Neuronal stem cell (in vitro differentiated cells): ENCODE results near the gene ETV6.

Source experiments
- DNase-seq: peaks from one replicate; pipeline ENCODE4 v3.0.0-alpha.2; 2013; ENCODE audit warnings: low spot score
- H2AFZ ChIP-seq: one replicate; pipeline ENCODE4 v1.6.1; 2013; ENCODE audit warnings: mild to moderate bottlenecking, low read length, inconsistent platforms
- H2AK5ac ChIP-seq: 2 replicates; pipeline ENCODE4 v1.6.1; 2013; ENCODE audit warnings: low read depth, mild to moderate bottlenecking, inconsistent platforms, low read length, moderate library complexity, mixed read lengths
- H2BK120ac ChIP-seq: 2 replicates; pipeline ENCODE4 v1.6.1; 2013; ENCODE audit warnings: low read depth, mild to moderate bottlenecking, inconsistent platforms, low read length, moderate library complexity, mixed read lengths
- H2BK12ac ChIP-seq: one replicate; pipeline ENCODE4 v1.6.1; 2013; ENCODE audit warnings: low read length, inconsistent platforms
- H2BK15ac ChIP-seq: 2 replicates; pipeline ENCODE4 v1.6.1; 2013; ENCODE audit warnings: mild to moderate bottlenecking, low read length, inconsistent platforms, mixed read lengths
- H2BK5ac ChIP-seq: one replicate; pipeline ENCODE4 v1.6.1; 2013; ENCODE audit warnings: inconsistent platforms, mild to moderate bottlenecking, low read length, moderate library complexity
- H3K14ac ChIP-seq: one replicate; pipeline ENCODE4 v1.6.1; 2013; ENCODE audit warnings: low read length, inconsistent platforms
- H3K18ac ChIP-seq: 2 replicates; pipeline ENCODE4 v1.6.1; 2013; ENCODE audit warnings: low read length, inconsistent platforms
- H3K23ac ChIP-seq: 2 replicates; pipeline ENCODE4 v1.6.1; 2013; ENCODE audit warnings: low read depth, mild to moderate bottlenecking, mixed read lengths, low read length, inconsistent platforms; ENCODE audit not compliant: poor library complexity
- H3K27ac ChIP-seq: replicated peaks from 3 replicates; pipeline ENCODE4 v1.5.1; 2013; ENCODE audit warnings: low read length, inconsistent platforms
- H3K27me3 ChIP-seq, 3 experiments: 2 replicates each; pipeline ENCODE4 v1.6.1; 2013; ENCODE audit warnings: low read length in 3 of 3, mild to moderate bottlenecking in 2 of 3, inconsistent platforms in 1 of 3, low read depth in 1 of 3, mixed read lengths in 1 of 3, moderate library complexity in 1 of 3; ENCODE audit not compliant: control insufficient read depth in 3 of 3, insufficient read depth in 3 of 3
- H3K36me3 ChIP-seq, 2 donors: replicated peaks in 1 of 2; 2 replicates each; pipeline ENCODE4 v1.6.1; 2013; ENCODE audit warnings: low read length in 2 of 2; ENCODE audit not compliant: control insufficient read depth in 2 of 2, insufficient read depth in 2 of 2
- H3K4ac ChIP-seq: 2 replicates; pipeline ENCODE4 v1.6.1; 2013; ENCODE audit warnings: inconsistent platforms, mild to moderate bottlenecking, low read length, moderate library complexity
- H3K4me1 ChIP-seq, 2 donors: 1 replicate in 1 of 2; 2 replicates in 1 of 2; pipeline ENCODE4 v1.6.1; 2013; ENCODE audit warnings: low read length in 2 of 2, low read depth in 1 of 2; ENCODE audit not compliant: control insufficient read depth in 2 of 2, insufficient read depth in 1 of 2
- H3K4me2 ChIP-seq: one replicate; pipeline ENCODE4 v1.6.1; 2013; ENCODE audit warnings: mild to moderate bottlenecking, low read length, inconsistent platforms; ENCODE audit not compliant: insufficient read depth, poor library complexity, severe bottlenecking
- H3K4me3 ChIP-seq, 2 donors: 2 replicates each; pipeline ENCODE4 v1.5.1; 2013; ENCODE audit warnings: low read length in 2 of 2, mild to moderate bottlenecking in 2 of 2, inconsistent platforms in 1 of 2, moderate library complexity in 1 of 2
- H3K79me1 ChIP-seq: one replicate; pipeline ENCODE4 v1.6.1; 2013; ENCODE audit warnings: low read depth, mild to moderate bottlenecking, inconsistent platforms, low read length, moderate library complexity
- H3K9ac ChIP-seq: one replicate; pipeline ENCODE4 v1.6.1; 2013; ENCODE audit warnings: mild to moderate bottlenecking, low read depth, low read length, inconsistent platforms; ENCODE audit not compliant: poor library complexity
- H3K9me3 ChIP-seq, 2 donors: replicated peaks in 1 of 2; 2 replicates each; pipeline versions ENCODE3 to v1.6.1; 2013; ENCODE audit warnings: low read length in 2 of 2, mild to moderate bottlenecking in 2 of 2, inconsistent platforms in 1 of 2, low read depth in 1 of 2, mixed read lengths in 1 of 2, moderate library complexity in 1 of 2; ENCODE audit not compliant: control insufficient read depth in 2 of 2, insufficient read depth in 1 of 2
- H4K8ac ChIP-seq: one replicate; pipeline ENCODE4 v1.6.1; 2013; ENCODE audit warnings: low read depth, mild to moderate bottlenecking, inconsistent platforms, low read length, moderate library complexity
- H4K91ac ChIP-seq: one replicate; pipeline ENCODE4 v1.6.1; 2013; ENCODE audit warnings: low read length, low read depth, mild to moderate bottlenecking, inconsistent platforms; ENCODE audit not compliant: poor library complexity
- WGBS, 2 donors: extraction: QIAGEN DNeasy Blood & Tissue Kit; methylation state at CpG; one replicate each; pipeline ENCODE4 v1.1.7; 2013; ENCODE audit warnings: missing lambda C conversion rate in 2 of 2, mixed read lengths in 1 of 2; ENCODE audit not compliant: insufficient read length in 2 of 2, insufficient replicate concordance in 1 of 2; ENCODE audit errors: extremely low coverage in 2 of 2; 5-methylcytosine and 5-hydroxymethylcytosine counted together

Gene ETV6

GRCh38 chr12:11895421-11896078 lies 246.1 kb downstream of the ETV6 start:
- Histone ChIP-seq H3K27me3 (no peaks in the 10 kb centered on the region), H2AK5ac (no peak overlapping the region), H2BK15ac (no peak overlapping the region), H3K4ac (no peak overlapping the region), H3K4me3 (no peak overlapping the region), H3K79me1 (no peaks in the 10 kb centered on the region), H3K9me3 (no peaks in the 10 kb centered on the region), H3K36me3 (peaks cover 3 to 27% of the 10 kb centered on the region in 2 donors), H2AFZ (no peak overlapping the region), H3K18ac (no peak overlapping the region), H4K8ac (no peak overlapping the region), H3K9ac (no peak overlapping the region), H3K14ac (no peak overlapping the region), H3K27ac (no peak overlapping the region), H3K23ac (no peak overlapping the region), H3K4me2 (no peak overlapping the region), H2BK12ac (no peak overlapping the region), H2BK120ac (no peak overlapping the region), H4K91ac (no peak overlapping the region), H3K4me1 (peaks cover 0 to 20% of the 10 kb centered on the region in 2 donors), H2BK5ac (no peak overlapping the region)
- no peak for DNase-seq
- WGBS, 2 donors = no CpG with 5 or more reads among the region's 7 CpGs

- Histone ChIP-seq H3K4me3 (no peak overlapping the region), H3K79me1 (no peaks in the 10 kb centered on the region), H3K4me1 (peaks cover 0 to 20% of the 10 kb centered on the region in 2 donors), H2AFZ (no peak overlapping the region), H4K91ac (no peak overlapping the region), H3K23ac (no peak overlapping the region), H3K27ac (no peak overlapping the region), H3K4me2 (no peak overlapping the region), H2BK5ac (no peak overlapping the region), H2BK12ac (no peak overlapping the region), H2AK5ac (no peak overlapping the region), H3K9me3 (no peaks in the 10 kb centered on the region), H3K9ac (no peak overlapping the region), H2BK120ac (no peak overlapping the region), H4K8ac (no peak overlapping the region), H3K4ac (no peak overlapping the region), H3K36me3 (peaks cover 3 to 18% of the 10 kb centered on the region in 2 donors), H3K18ac (no peak overlapping the region), H3K27me3 (no peaks in the 10 kb centered on the region), H3K14ac (no peak overlapping the region), H2BK15ac (no peak overlapping the region)
- no peak for DNase-seq
- WGBS, 2 donors = no CpG with 5 or more reads among the region's 3 CpGs
Observed at GRCh38 chr12:11896417-11896929, 247.0 kb downstream of the ETV6 start.

- Histone ChIP-seq H2BK5ac (no peak overlapping the region), H3K79me1 (no peaks in the 10 kb centered on the region), H2BK12ac (no peak overlapping the region), H3K4me3 (no peak overlapping the region), H4K8ac (no peak overlapping the region), H3K9me3 (no peaks in the 10 kb centered on the region), H2BK120ac (no peak overlapping the region), H2AK5ac (no peak overlapping the region), H3K14ac (no peak overlapping the region), H3K4me2 (no peak overlapping the region), H4K91ac (no peak overlapping the region), H3K27ac (no peak overlapping the region), H3K23ac (no peak overlapping the region), H3K27me3 (no peaks in the 10 kb centered on the region), H3K18ac (no peak overlapping the region), H3K9ac (no peak overlapping the region), H3K4me1 (peaks cover 0 to 15% of the 10 kb centered on the region in 2 donors), H3K4ac (no peak overlapping the region), H3K36me3 (peaks cover 0 to 4% of the 10 kb centered on the region in 2 donors), H2BK15ac (no peak overlapping the region), H2AFZ (no peak overlapping the region)
- no CpG with 5 or more reads among the region's 2 CpGs for WGBS, 2 donors
- no peak for DNase-seq
Observed at GRCh38 chr12:11897923-11898322, 248.4 kb downstream of the ETV6 start.

- Histone ChIP-seq H3K79me1 (no peaks in the 10 kb centered on the region), H3K23ac (no peak overlapping the region), H3K4ac (no peak overlapping the region), H3K9me3 (peaks cover 0 to 2% of the 10 kb centered on the region in 2 donors), H3K4me3 (no peak overlapping the region), H2AFZ (no peak overlapping the region), H4K8ac (no peak overlapping the region), H3K4me2 (no peak overlapping the region), H2AK5ac (no peak overlapping the region), H3K27ac (no peak overlapping the region), H2BK5ac (no peak overlapping the region), H3K9ac (no peak overlapping the region), H2BK15ac (no peak overlapping the region), H3K36me3 (no peaks in the 10 kb centered on the region), H2BK12ac (no peak overlapping the region), H2BK120ac (no peak overlapping the region), H3K4me1 (no peaks in the 10 kb centered on the region), H3K14ac (no peak overlapping the region), H4K91ac (no peak overlapping the region), H3K18ac (no peak overlapping the region), H3K27me3 (no peaks in the 10 kb centered on the region)
- WGBS, 2 donors = no CpG with 5 or more reads among the region's 9 CpGs
- no peak for DNase-seq
Observed at GRCh38 chr12:11901701-11902524, 252.4 kb downstream of the ETV6 start.
